Ishikawa (cell line): Measurements from ENCODE around the gene PTPRM.

Experiments
- CEBPB ChIP-seq: IDR thresholded peaks from 2 replicates; pipeline ENCODE4 v1.6.1; 2012
- CREB1 ChIP-seq: IDR thresholded peaks from 2 replicates; pipeline ENCODE4 v1.6.1; 2012; ENCODE audit warnings: low read depth
- EGR1 ChIP-seq: IDR thresholded peaks from 2 replicates; pipeline ENCODE4 v1.6.1; 2012
- EP300 ChIP-seq: IDR thresholded peaks from 2 replicates; pipeline ENCODE4 v1.6.1; 2012; ENCODE audit warnings: borderline replicate concordance
- FOXM1 ChIP-seq: IDR thresholded peaks from 2 replicates; pipeline ENCODE4 v1.6.1; 2012; ENCODE audit warnings: low read depth, borderline replicate concordance
- NFIC ChIP-seq: IDR thresholded peaks from 2 replicates; pipeline ENCODE4 v1.6.1; 2012
- RAD21 ChIP-seq: IDR thresholded peaks from 2 replicates; pipeline ENCODE4 v1.6.1; 2012; ENCODE audit warnings: low read depth
- TAF1 ChIP-seq: IDR thresholded peaks from 2 replicates; pipeline ENCODE4 v1.6.1; 2012; ENCODE audit warnings: low read depth, mild to moderate bottlenecking
- TCF12 ChIP-seq: IDR thresholded peaks from 2 replicates; pipeline ENCODE4 v1.6.1; 2012; ENCODE audit warnings: low read depth
- TEAD4 ChIP-seq: IDR thresholded peaks from 2 replicates; pipeline ENCODE4 v1.6.1; 2012
- USF1 ChIP-seq: IDR thresholded peaks from 2 replicates; pipeline ENCODE4 v1.6.1; 2012
- YY1 ChIP-seq: IDR thresholded peaks from 2 replicates; pipeline ENCODE4 v1.6.1; 2012; ENCODE audit warnings: low read depth
- ZBTB7A ChIP-seq: IDR thresholded peaks from 2 replicates; pipeline ENCODE4 v1.6.1; 2012; ENCODE audit warnings: low read depth
- TF ChIP-seq, protein P1 (sequence below): IDR thresholded peaks from 2 replicates; pipeline ENCODE4 v1.6.1; 2012; ENCODE audit warnings: low read depth, mild to moderate bottlenecking
- TF ChIP-seq, protein P2 (sequence below): IDR thresholded peaks from 2 replicates; pipeline ENCODE4 v1.6.1; 2012

Gene PTPRM

GRCh38 chr18:8097399-8097798 is 530.3 kb downstream of the PTPRM start:
- no peak for TF ChIP-seq YY1
- TF ChIP-seq TAF1, result no peak
- TF ChIP-seq, protein P1, sequence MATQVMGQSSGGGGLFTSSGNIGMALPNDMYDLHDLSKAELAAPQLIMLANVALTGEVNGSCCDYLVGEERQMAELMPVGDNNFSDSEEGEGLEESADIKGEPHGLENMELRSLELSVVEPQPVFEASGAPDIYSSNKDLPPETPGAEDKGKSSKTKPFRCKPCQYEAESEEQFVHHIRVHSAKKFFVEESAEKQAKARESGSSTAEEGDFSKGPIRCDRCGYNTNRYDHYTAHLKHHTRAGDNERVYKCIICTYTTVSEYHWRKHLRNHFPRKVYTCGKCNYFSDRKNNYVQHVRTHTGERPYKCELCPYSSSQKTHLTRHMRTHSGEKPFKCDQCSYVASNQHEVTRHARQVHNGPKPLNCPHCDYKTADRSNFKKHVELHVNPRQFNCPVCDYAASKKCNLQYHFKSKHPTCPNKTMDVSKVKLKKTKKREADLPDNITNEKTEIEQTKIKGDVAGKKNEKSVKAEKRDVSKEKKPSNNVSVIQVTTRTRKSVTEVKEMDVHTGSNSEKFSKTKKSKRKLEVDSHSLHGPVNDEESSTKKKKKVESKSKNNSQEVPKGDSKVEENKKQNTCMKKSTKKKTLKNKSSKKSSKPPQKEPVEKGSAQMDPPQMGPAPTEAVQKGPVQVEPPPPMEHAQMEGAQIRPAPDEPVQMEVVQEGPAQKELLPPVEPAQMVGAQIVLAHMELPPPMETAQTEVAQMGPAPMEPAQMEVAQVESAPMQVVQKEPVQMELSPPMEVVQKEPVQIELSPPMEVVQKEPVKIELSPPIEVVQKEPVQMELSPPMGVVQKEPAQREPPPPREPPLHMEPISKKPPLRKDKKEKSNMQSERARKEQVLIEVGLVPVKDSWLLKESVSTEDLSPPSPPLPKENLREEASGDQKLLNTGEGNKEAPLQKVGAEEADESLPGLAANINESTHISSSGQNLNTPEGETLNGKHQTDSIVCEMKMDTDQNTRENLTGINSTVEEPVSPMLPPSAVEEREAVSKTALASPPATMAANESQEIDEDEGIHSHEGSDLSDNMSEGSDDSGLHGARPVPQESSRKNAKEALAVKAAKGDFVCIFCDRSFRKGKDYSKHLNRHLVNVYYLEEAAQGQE, result no peak
- no peak for TF ChIP-seq NFIC
- no peak for TF ChIP-seq USF1
- TF ChIP-seq FOXM1, result no peak
- TF ChIP-seq, protein P2, sequence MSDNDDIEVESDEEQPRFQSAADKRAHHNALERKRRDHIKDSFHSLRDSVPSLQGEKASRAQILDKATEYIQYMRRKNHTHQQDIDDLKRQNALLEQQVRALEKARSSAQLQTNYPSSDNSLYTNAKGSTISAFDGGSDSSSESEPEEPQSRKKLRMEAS, result no peak
- TF ChIP-seq EGR1, result no peak
- no peak for TF ChIP-seq RAD21

DNA sequence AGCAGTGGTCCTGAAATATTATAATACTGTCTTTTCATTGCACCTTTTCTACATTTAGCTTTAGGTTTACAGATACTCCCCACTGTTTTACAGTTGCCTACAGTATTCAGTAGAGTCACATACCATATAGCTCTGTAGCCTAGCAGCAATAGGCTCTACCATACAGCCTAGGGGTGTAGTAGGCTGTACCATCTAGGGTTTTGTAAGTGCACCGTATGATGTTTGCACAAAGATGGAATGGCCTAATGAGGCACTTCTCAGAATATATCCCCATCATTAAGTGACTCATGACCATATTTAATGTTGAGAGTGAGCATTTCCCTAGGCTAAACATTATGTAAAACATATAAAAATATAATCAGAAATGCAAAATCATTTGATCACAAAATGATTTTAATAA is 530.8 kb downstream of the PTPRM start:
- TF ChIP-seq CREB1, result no peak

GRCh38 chr18:8106603-8107002 is 539.5 kb downstream of the PTPRM start:
- TF ChIP-seq ZBTB7A (no peak), TAF1 (no peak), EP300 (no peak), USF1 (no peak), FOXM1 (no peak), CREB1 (no peak), NFIC (no peak), CEBPB (no peak), YY1 (no peak), TCF12 (no peak), RAD21 (no peak), TEAD4 (no peak), EGR1 (no peak)
- TF ChIP-seq, protein P2, result no peak
- TF ChIP-seq, protein P1, result no peak

GRCh38 chr18:8107426-8107825 is 540.3 kb downstream of the PTPRM start:
- TF ChIP-seq RAD21, result no peak
- TF ChIP-seq ZBTB7A, result no peak
- TF ChIP-seq, protein P1, result no peak
- TF ChIP-seq, protein P2, result no peak
- no peak for TF ChIP-seq CEBPB
- no peak for TF ChIP-seq USF1
- no peak for TF ChIP-seq TCF12
- no peak for TF ChIP-seq FOXM1
- no peak for TF ChIP-seq EGR1
- TF ChIP-seq TAF1, result no peak
- no peak for TF ChIP-seq NFIC
- TF ChIP-seq EP300, result no peak
- no peak for TF ChIP-seq TEAD4
- no peak for TF ChIP-seq YY1
- TF ChIP-seq CREB1, result no peak
